PC-9 (cell line): ENCODE results near the gene ISM2. TPM values are rescaled to one million over a fixed set of nuclear protein-coding genes. Genes with fewer than 3 reads are reported as not detected.

ENCODE experiments used
- BruUV-seq: library from RNA; stranded (reverse); fragments of 400-500 nt; replicated peaks from 2 replicates; lab custom pipeline; 2021; lab: Mats Ljungman, UMichigan
- CTCF ChIA-PET: fragments of 300-600 bp; sonication (Branson Sonifier 250); formaldehyde crosslinking; loops from one replicate; lab custom pipeline; 2022; ENCODE audit warnings: antibody characterized with exemption; lab: Charles Lee
- POLR2A ChIA-PET: fragments of 300-600 bp; sonication (Branson Sonifier 250); formaldehyde crosslinking; loops from one replicate; lab custom pipeline; 2022; ENCODE audit warnings: antibody characterized with exemption; ENCODE audit not compliant: unreplicated experiment; lab: Charles Lee
- DNase-seq, 2 experiments: peaks; one replicate each; pipeline versions ENCODE4 v3.0.0 to v3.0.0-alpha.2; 2015 to 2022; ENCODE audit warnings: mixed read lengths in 1 of 2
- H2AFZ ChIP-seq: fragments of 200-600 bp; sonication (generic); 2 replicates; pipeline ENCODE4 v1.8.1; 2017; ENCODE audit warnings: antibody characterized with exemption
- H3F3A ChIP-seq: fragments of 200-600 bp; sonication (generic); 2 replicates; pipeline ENCODE4 v1.8.1; 2017; ENCODE audit warnings: antibody characterized with exemption, mild to moderate bottlenecking, low read depth; ENCODE audit not compliant: insufficient read depth
- H3K27ac ChIP-seq: fragments of 200-600 bp; sonication (generic); 2 replicates; pipeline ENCODE4 v1.6.1; 2016; ENCODE audit warnings: mixed run types
- H3K27me3 ChIP-seq: fragments of 200-600 bp; sonication (generic); 2 replicates; pipeline ENCODE4 v1.6.1; 2016; ENCODE audit warnings: low read depth, mixed run types; ENCODE audit not compliant: insufficient read depth
- H3K36me3 ChIP-seq: fragments of 200-600 bp; sonication (generic); 2 replicates; pipeline ENCODE4 v1.6.1; 2016; ENCODE audit warnings: low read depth, mixed run types
- H3K4me1 ChIP-seq: fragments of 200-600 bp; sonication (generic); replicated peaks from 2 replicates; pipeline ENCODE4 v1.6.1; 2016; ENCODE audit warnings: mixed run types; ENCODE audit not compliant: insufficient read depth
- H3K4me2 ChIP-seq: fragments of 200-600 bp; sonication (generic); 2 replicates; pipeline ENCODE4 v1.6.1; 2017; ENCODE audit warnings: mixed run types
- H3K4me3 ChIP-seq: fragments of 200-600 bp; sonication (generic); 2 replicates; pipeline ENCODE4 v1.6.1; 2016; ENCODE audit warnings: mixed run types
- H3K79me2 ChIP-seq: fragments of 200-600 bp; sonication (generic); 2 replicates; pipeline ENCODE4 v1.6.1; 2017; ENCODE audit warnings: low read depth, mixed run types
- H3K9me2 ChIP-seq: fragments of 200-600 bp; sonication (generic); 2 replicates; pipeline ENCODE4 v1.8.1; 2017; ENCODE audit warnings: mild to moderate bottlenecking; ENCODE audit not compliant: insufficient read depth
- H3K9me3 ChIP-seq: fragments of 200-600 bp; sonication (generic); 2 replicates; pipeline ENCODE4 v1.8.1; 2016; ENCODE audit warnings: low read depth; ENCODE audit not compliant: insufficient read depth
- H4K20me1 ChIP-seq: fragments of 200-600 bp; sonication (generic); 2 replicates; pipeline ENCODE4 v1.8.1; 2017; ENCODE audit not compliant: insufficient read depth
- CTCF ChIP-seq: fragments of 200-600 bp; sonication (generic); conservative IDR thresholded peaks from 2 replicates; pipeline ENCODE4 v1.6.1; 2017; ENCODE audit warnings: mixed run types, antibody characterized with exemption, mild to moderate bottlenecking, moderate library complexity
- EZH2 ChIP-seq: fragments of 200-600 bp; sonication (generic); IDR thresholded peaks from 2 replicates; pipeline ENCODE4 v1.8.0; 2017; ENCODE audit warnings: antibody characterized with exemption, low read depth
- intact Hi-C: fragments of 100-400 bp; cut with micrococcal nuclease; formaldehyde crosslinking; loops from one replicate; pipeline ENCODE4 v1.10.0; 2022; ENCODE audit not compliant: unreplicated experiment
- total RNA-seq: library from RNA; stranded (reverse); gene quantifications from 2 replicates; pipeline ENCODE4 v1.2.3, GENCODE V29; 2021

The ISM2 gene
- total RNA-seq, 1 experiment from 2014 or later, result not detected

- Histone ChIP-seq H3K9me3 (no peaks in the 10 kb centered on the region), H3K36me3 (no peaks in the 10 kb centered on the region), H3F3A (no peaks in the 10 kb centered on the region), H3K4me2 (no peak overlapping the region), H4K20me1 (no peaks in the 10 kb centered on the region), H3K4me3 (no peak overlapping the region), H3K9me2 (no peaks in the 10 kb centered on the region), H2AFZ (no peak overlapping the region), H3K27me3 (peaks cover 33% of the 10 kb centered on the region), H3K79me2 (no peaks in the 10 kb centered on the region), H3K27ac (no peak overlapping the region), H3K4me1 (no peaks in the 10 kb centered on the region)
- TF ChIP-seq CTCF, result no peak
- TF ChIP-seq EZH2, result no peak
- no TSS peak for BruUV-seq
- DNase-seq, result no peak
- ChIA-PET POLR2A (no interaction called here), CTCF (no interaction called here)
- intact Hi-C loops, result no loop called here
Observed at GRCh38 chr14:77478796-77479195, 19.8 kb downstream of the ISM2 start.

- no peak overlapping the region for H3K4me2 ChIP-seq
- H4K20me1 ChIP-seq, result no peaks in the 10 kb centered on the region
- H3K79me2 ChIP-seq, result no peaks in the 10 kb centered on the region
- no peak overlapping the region for H2AFZ ChIP-seq
- POLR2A ChIA-PET, result interaction anchor here (0.5 to 0.7 kb wide), 3 partner anchors 78 to 1672 kb away, joined by 3 to 8 read pairs (median 5); no protein-coding TSS in a partner anchor
- no peaks in the 10 kb centered on the region for H3K9me3 ChIP-seq
- BruUV-seq, result no TSS peak
- CTCF ChIA-PET, result interaction anchor here (0.5 kb wide), 1 partner anchor 81 kb away, joined by 4 read pairs; no protein-coding TSS in a partner anchor
- no peaks in the 10 kb centered on the region for H3K4me1 ChIP-seq
- H3K4me3 ChIP-seq, result no peak overlapping the region
- no peaks in the 10 kb centered on the region for H3K9me2 ChIP-seq
- no peak overlapping the region for H3K27ac ChIP-seq
- DNase-seq, result no peak
- no peak for TF ChIP-seq CTCF
- no peak for TF ChIP-seq EZH2
- peaks cover 33% of the 10 kb centered on the region for H3K27me3 ChIP-seq
- no peaks in the 10 kb centered on the region for H3K36me3 ChIP-seq
- H3F3A ChIP-seq, result no peaks in the 10 kb centered on the region
- intact Hi-C loops, result no loop called here
Observed at GRCh38 chr14:77478029-77478428, 20.6 kb downstream of the ISM2 start.

- ChIA-PET CTCF (no interaction called here), POLR2A (no interaction called here)
- Histone ChIP-seq H3K4me3 (no peak overlapping the region), H3F3A (no peaks in the 10 kb centered on the region), H3K9me2 (no peaks in the 10 kb centered on the region), H4K20me1 (no peaks in the 10 kb centered on the region), H3K79me2 (no peaks in the 10 kb centered on the region), H3K27ac (no peak overlapping the region), H3K27me3 (peaks cover 33% of the 10 kb centered on the region), H2AFZ (no peak overlapping the region), H3K36me3 (no peaks in the 10 kb centered on the region), H3K9me3 (no peaks in the 10 kb centered on the region), H3K4me1 (no peaks in the 10 kb centered on the region), H3K4me2 (no peak overlapping the region)
- TF ChIP-seq CTCF, result no peak
- TF ChIP-seq EZH2, result no peak
- BruUV-seq, result no TSS peak
- intact Hi-C loops, result no loop called here
- no peak for DNase-seq
Observed at GRCh38 chr14:77475432-77476115, 23.0 kb downstream of the ISM2 start.
